ENCODE results near the gene TMEM8B. TPM values are rescaled to one million over a fixed set of nuclear protein-coding genes. Genes with fewer than 3 reads are reported as not detected.

Gene TMEM8B
- polyA plus RNA-seq, 1 donor from 2014 or later: 12.7 TPM

GRCh38 chr9:35859310-35859989, 30.4 kb downstream of the TMEM8B start:
- Histone ChIP-seq H3K9ac (ENCODE audit: low read length) (no peak overlapping the region), H3K4me2 (ENCODE audit: low read length) (no peak overlapping the region), H3K4me3 (ENCODE audit: low read length) (no peak overlapping the region), H2AFZ (ENCODE audit: low read depth, low read length) (no peak overlapping the region), H3F3A (ENCODE audit: insufficient read depth, low read length, poor library complexity, severe bottlenecking) (no peaks in the 10 kb centered on the region), H3K27me3 (ENCODE audit: insufficient read depth, low read depth, low read length) (no peaks in the 10 kb centered on the region), H3K27ac (ENCODE audit: low read length) (no peak overlapping the region), H3K79me2 (replicated peaks; ENCODE audit: insufficient read depth, low read length) (no peaks in the 10 kb centered on the region), H3K9me3 (ENCODE audit: low read length) (no peaks in the 10 kb centered on the region), H4K20me1 (ENCODE audit: insufficient read depth) (no peaks in the 10 kb centered on the region), H3K9me2 (ENCODE audit: insufficient read depth, low read length) (no peaks in the 10 kb centered on the region), H3K36me3 (ENCODE audit: insufficient read depth, low read length) (no peaks in the 10 kb centered on the region)
- TF ChIP-seq SMC3 (conservative IDR thresholded peaks at IDR 0.05; ENCODE audit: poor library complexity) (no peak), EP300 (conservative IDR thresholded peaks at IDR 0.05; ENCODE audit: poor library complexity, severe bottlenecking) (no peak), REST (IDR thresholded peaks at IDR 0.05; ENCODE audit: borderline replicate concordance) (no peak), CTCF (IDR thresholded peaks at IDR 0.05; ENCODE audit: poor library complexity, severe bottlenecking) (no peak), RAD21 (conservative IDR thresholded peaks at IDR 0.05) (no peak), TAF1 (IDR thresholded peaks at IDR 0.05; ENCODE audit: low read depth) (no peak), EZH2 (IDR thresholded peaks at IDR 0.05; ENCODE audit: borderline replicate concordance, insufficient read depth, low read length, poor library complexity, severe bottlenecking) (no peak), POLR2AphosphoS5 (IDR thresholded peaks at IDR 0.05) (no peak), MXI1 (conservative IDR thresholded peaks at IDR 0.05; ENCODE audit: poor library complexity, severe bottlenecking) (no peak)

- no peaks in the 10 kb centered on the region for H3K9me2 ChIP-seq (ENCODE audit: insufficient read depth, low read length)
- H3K4me3 ChIP-seq (ENCODE audit: low read length): no peak overlapping the region
- no peaks in the 10 kb centered on the region for H3K27me3 ChIP-seq (ENCODE audit: insufficient read depth, low read depth, low read length)
- TF ChIP-seq MXI1 (conservative IDR thresholded peaks at IDR 0.05; ENCODE audit: poor library complexity, severe bottlenecking): no peak
- no peak for TF ChIP-seq EP300 (conservative IDR thresholded peaks at IDR 0.05; ENCODE audit: poor library complexity, severe bottlenecking)
- TF ChIP-seq RAD21 (conservative IDR thresholded peaks at IDR 0.05): no peak
- TF ChIP-seq POLR2AphosphoS5 (IDR thresholded peaks at IDR 0.05): no peak
- no peak for TF ChIP-seq EZH2 (IDR thresholded peaks at IDR 0.05; ENCODE audit: borderline replicate concordance, insufficient read depth, low read length, poor library complexity, severe bottlenecking)
- no peak for TF ChIP-seq REST (IDR thresholded peaks at IDR 0.05; ENCODE audit: borderline replicate concordance)
- no peak for TF ChIP-seq CTCF (IDR thresholded peaks at IDR 0.05; ENCODE audit: poor library complexity, severe bottlenecking)
- no peak for TF ChIP-seq TAF1 (IDR thresholded peaks at IDR 0.05; ENCODE audit: low read depth)
- no peak for TF ChIP-seq SMC3 (conservative IDR thresholded peaks at IDR 0.05; ENCODE audit: poor library complexity)
- no peaks in the 10 kb centered on the region for H3K79me2 ChIP-seq (replicated peaks; ENCODE audit: insufficient read depth, low read length)
- no peaks in the 10 kb centered on the region for H3F3A ChIP-seq (ENCODE audit: insufficient read depth, low read length, poor library complexity, severe bottlenecking)
- no peaks in the 10 kb centered on the region for H4K20me1 ChIP-seq (ENCODE audit: insufficient read depth)
- H3K9me3 ChIP-seq (ENCODE audit: low read length): no peaks in the 10 kb centered on the region
- H3K9ac ChIP-seq (ENCODE audit: low read length): no peak overlapping the region
- no peak overlapping the region for H2AFZ ChIP-seq (ENCODE audit: low read depth, low read length)
- H3K4me2 ChIP-seq (ENCODE audit: low read length): no peak overlapping the region
- H3K27ac ChIP-seq (ENCODE audit: low read length): no peak overlapping the region
- no peaks in the 10 kb centered on the region for H3K36me3 ChIP-seq (ENCODE audit: insufficient read depth, low read length)
Measured at GRCh38 chr9:35859990-35860339, 30.9 kb downstream of the TMEM8B start.
